ENCODE data around the gene IL4R.

DNA sequence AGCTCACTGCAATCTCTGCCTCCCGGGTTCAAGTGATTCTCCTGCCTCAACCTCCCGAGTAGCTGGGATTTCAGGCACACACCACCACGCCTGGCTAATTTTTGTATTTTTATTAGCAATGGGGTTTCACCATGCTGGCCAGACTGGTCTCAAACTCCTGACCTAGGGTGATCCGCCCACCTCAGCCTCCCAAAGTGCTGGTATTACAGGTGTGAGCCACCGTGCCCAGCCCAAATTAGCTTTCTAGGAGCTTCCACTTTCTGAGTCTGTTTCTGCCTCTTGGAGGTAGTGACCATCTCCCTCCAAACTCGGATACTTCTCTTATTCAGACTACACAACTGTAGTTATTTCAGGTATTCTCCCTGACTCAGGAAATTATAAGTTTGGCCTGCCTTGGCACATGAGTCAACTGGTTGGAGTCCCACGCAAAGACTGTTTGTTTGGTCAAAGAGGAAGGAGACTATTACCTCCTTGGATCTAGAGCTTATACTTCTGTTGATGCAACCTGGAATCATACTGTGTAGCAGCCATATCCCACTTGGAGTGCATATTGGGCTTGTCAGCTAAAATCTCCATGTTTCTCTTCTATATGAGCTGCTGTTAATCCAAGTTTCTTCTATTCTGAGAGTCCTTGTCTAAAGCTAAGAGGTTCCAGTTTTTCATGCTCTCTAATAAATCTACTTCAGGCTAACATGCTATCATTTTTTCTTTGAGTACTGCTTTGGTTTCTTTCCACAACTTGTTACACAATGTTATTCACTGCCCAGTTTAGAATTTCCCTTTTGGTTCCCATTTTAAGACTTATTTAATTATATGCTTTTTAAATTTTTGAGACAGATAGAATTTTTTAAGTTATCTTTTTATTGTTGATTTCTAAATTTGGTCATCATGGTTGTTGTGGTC lies 7.5 kb downstream of the IL4R start:
- TF ChIP-seq POLR2A (IDR thresholded peaks at IDR 0.05), result no peak
- TF ChIP-seq, protein P1, sequence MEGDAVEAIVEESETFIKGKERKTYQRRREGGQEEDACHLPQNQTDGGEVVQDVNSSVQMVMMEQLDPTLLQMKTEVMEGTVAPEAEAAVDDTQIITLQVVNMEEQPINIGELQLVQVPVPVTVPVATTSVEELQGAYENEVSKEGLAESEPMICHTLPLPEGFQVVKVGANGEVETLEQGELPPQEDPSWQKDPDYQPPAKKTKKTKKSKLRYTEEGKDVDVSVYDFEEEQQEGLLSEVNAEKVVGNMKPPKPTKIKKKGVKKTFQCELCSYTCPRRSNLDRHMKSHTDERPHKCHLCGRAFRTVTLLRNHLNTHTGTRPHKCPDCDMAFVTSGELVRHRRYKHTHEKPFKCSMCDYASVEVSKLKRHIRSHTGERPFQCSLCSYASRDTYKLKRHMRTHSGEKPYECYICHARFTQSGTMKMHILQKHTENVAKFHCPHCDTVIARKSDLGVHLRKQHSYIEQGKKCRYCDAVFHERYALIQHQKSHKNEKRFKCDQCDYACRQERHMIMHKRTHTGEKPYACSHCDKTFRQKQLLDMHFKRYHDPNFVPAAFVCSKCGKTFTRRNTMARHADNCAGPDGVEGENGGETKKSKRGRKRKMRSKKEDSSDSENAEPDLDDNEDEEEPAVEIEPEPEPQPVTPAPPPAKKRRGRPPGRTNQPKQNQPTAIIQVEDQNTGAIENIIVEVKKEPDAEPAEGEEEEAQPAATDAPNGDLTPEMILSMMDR (IDR thresholded peaks at IDR 0.05), result no peak

All from testis (tissue), 2 donors.